ENCODE results near the gene NPNT. TPM values are rescaled to one million over a fixed set of nuclear protein-coding genes. Genes with fewer than 3 reads are reported as not detected.

NPNT gene
- total RNA-seq, 1 donor from 2014 or later, result 217 TPM

- H3K27ac ChIP-seq, result no peak overlapping the region
- no peaks in the 10 kb centered on the region for H3K9me3 ChIP-seq
- TF ChIP-seq CTCF (IDR thresholded peaks at IDR 0.05), result no peak
- H3K4me3 ChIP-seq, result no peak overlapping the region
- DNase-seq, result no peak
- peak; percentile 89 to 92 for ATAC-seq
- peaks cover 10% of the 10 kb centered on the region for H3K4me1 ChIP-seq
- no peaks in the 10 kb centered on the region for H3K27me3 ChIP-seq (ENCODE audit: low read depth)
- intact Hi-C loops (cut with DNase I), result no loop called here
- H3K36me3 ChIP-seq, result peaks cover 12% of the 10 kb centered on the region
These were observed 28.4 kb downstream of the NPNT start for GRCh38 chr4:105923497-105924238.

GRCh38 chr4:105924341-105924740 lies 29.1 kb downstream of the NPNT start:
- H3K9me3 ChIP-seq, result no peaks in the 10 kb centered on the region
- no peaks in the 10 kb centered on the region for H3K27me3 ChIP-seq (ENCODE audit: low read depth)
- peaks cover 10% of the 10 kb centered on the region for H3K4me1 ChIP-seq
- H3K27ac ChIP-seq, result no peak overlapping the region
- ATAC-seq (peak in 1 of 2 donors; percentile 43), DNase-seq (no peak)
- intact Hi-C loops (cut with DNase I), result no loop called here
- H3K4me3 ChIP-seq, result no peak overlapping the region
- peaks cover 15% of the 10 kb centered on the region for H3K36me3 ChIP-seq
- TF ChIP-seq CTCF (IDR thresholded peaks at IDR 0.05), result no peak

- Histone ChIP-seq H3K4me1 (no peaks in the 10 kb centered on the region), H3K36me3 (peaks cover 28% of the 10 kb centered on the region), H3K27ac (no peak overlapping the region), H3K4me3 (no peak overlapping the region), H3K9me3 (no peaks in the 10 kb centered on the region), H3K27me3 (ENCODE audit: low read depth) (no peaks in the 10 kb centered on the region)
- ATAC-seq (peak in 1 of 2 donors; percentile 48), DNase-seq (no peak)
- no peak for TF ChIP-seq CTCF (IDR thresholded peaks at IDR 0.05)
- intact Hi-C loops (cut with DNase I), result no loop called here
These were observed 35.4 kb downstream of the NPNT start for GRCh38 chr4:105930698-105931097.

- Histone ChIP-seq H3K4me3 (no peak overlapping the region), H3K4me1 (no peaks in the 10 kb centered on the region), H3K36me3 (peaks cover 22% of the 10 kb centered on the region), H3K9me3 (no peaks in the 10 kb centered on the region), H3K27me3 (ENCODE audit: low read depth) (no peaks in the 10 kb centered on the region), H3K27ac (no peak overlapping the region)
- DNase-seq (no peak), ATAC-seq (no peak)
- TF ChIP-seq CTCF (IDR thresholded peaks at IDR 0.05), result no peak
- intact Hi-C loops (cut with DNase I), result no loop called here
These were observed 37.8 kb downstream of the NPNT start for GRCh38 chr4:105933083-105933482.

GRCh38 chr4:105934386-105934785 lies 39.1 kb downstream of the NPNT start:
- H3K27ac ChIP-seq, result no peak overlapping the region
- intact Hi-C loops (cut with DNase I), result no loop called here
- no peaks in the 10 kb centered on the region for H3K27me3 ChIP-seq (ENCODE audit: low read depth)
- no peaks in the 10 kb centered on the region for H3K9me3 ChIP-seq
- DNase-seq (no peak), ATAC-seq (no peak)
- TF ChIP-seq CTCF (IDR thresholded peaks at IDR 0.05), result no peak
- H3K4me1 ChIP-seq, result no peaks in the 10 kb centered on the region
- no peak overlapping the region for H3K4me3 ChIP-seq
- H3K36me3 ChIP-seq, result peaks cover 13% of the 10 kb centered on the region

All from lower lobe of right lung (tissue), 2 donors.